ENCODE data around the gene RHO. TPM values are rescaled to one million over a fixed set of nuclear protein-coding genes. Genes with fewer than 3 reads are reported as not detected.

RHO gene
- total RNA-seq, 1 donor: not detected

GRCh38 chr3:129552287-129553050 is 24.0 kb downstream of the RHO start:
- Histone ChIP-seq H4K20me1 (ENCODE audit: insufficient read depth, low read length) (no peaks in the 10 kb centered on the region), H3K27ac (ENCODE audit: low read depth, low read length) (no peak overlapping the region), H3K36me3 (ENCODE audit: insufficient read depth, low read length) (peaks cover 19% of the 10 kb centered on the region), H3K4me3 (ENCODE audit: insufficient read depth, low read length) (no peak overlapping the region), H3K4me2 (ENCODE audit: insufficient read depth, low read length) (no peak overlapping the region), H2AFZ (ENCODE audit: low read length) (no peak overlapping the region), H3K27me3 (ENCODE audit: insufficient read depth, low read length) (no peaks in the 10 kb centered on the region), H3K79me2 (ENCODE audit: insufficient read depth, low read length) (no peaks in the 10 kb centered on the region), H3K4me1 (ENCODE audit: insufficient read depth, low read length) (no peaks in the 10 kb centered on the region), H3K9me3 (ENCODE audit: low read depth, low read length) (no peaks in the 10 kb centered on the region)
- no peak for DNase-seq (ENCODE audit: insufficient read length, low spot score, missing footprints)
- no peak for TF ChIP-seq CTCF (IDR thresholded peaks at IDR 0.05; ENCODE audit: extremely low read depth, low read depth, low read length)

GRCh38 chr3:129553171-129553570 is 24.7 kb downstream of the RHO start:
- no peak overlapping the region for H3K4me3 ChIP-seq (ENCODE audit: insufficient read depth, low read length)
- no peak overlapping the region for H3K27ac ChIP-seq (ENCODE audit: low read depth, low read length)
- H3K27me3 ChIP-seq (ENCODE audit: insufficient read depth, low read length): no peaks in the 10 kb centered on the region
- no peaks in the 10 kb centered on the region for H3K79me2 ChIP-seq (ENCODE audit: insufficient read depth, low read length)
- no peaks in the 10 kb centered on the region for H3K9me3 ChIP-seq (ENCODE audit: low read depth, low read length)
- no peak for DNase-seq (ENCODE audit: insufficient read length, low spot score, missing footprints)
- peaks cover 5% of the 10 kb centered on the region for H3K4me1 ChIP-seq (ENCODE audit: insufficient read depth, low read length)
- H2AFZ ChIP-seq (ENCODE audit: low read length): no peak overlapping the region
- no peaks in the 10 kb centered on the region for H4K20me1 ChIP-seq (ENCODE audit: insufficient read depth, low read length)
- H3K36me3 ChIP-seq (ENCODE audit: insufficient read depth, low read length): peaks cover 26% of the 10 kb centered on the region
- H3K4me2 ChIP-seq (ENCODE audit: insufficient read depth, low read length): no peak overlapping the region
- no peak for TF ChIP-seq CTCF (IDR thresholded peaks at IDR 0.05; ENCODE audit: extremely low read depth, low read depth, low read length)

- no peaks in the 10 kb centered on the region for H4K20me1 ChIP-seq (ENCODE audit: insufficient read depth, low read length)
- H3K4me2 ChIP-seq (ENCODE audit: insufficient read depth, low read length): no peak overlapping the region
- no peak overlapping the region for H3K4me3 ChIP-seq (ENCODE audit: insufficient read depth, low read length)
- no peaks in the 10 kb centered on the region for H3K9me3 ChIP-seq (ENCODE audit: low read depth, low read length)
- TF ChIP-seq CTCF (IDR thresholded peaks at IDR 0.05; ENCODE audit: extremely low read depth, low read depth, low read length): no peak
- peaks cover 10% of the 10 kb centered on the region for H3K4me1 ChIP-seq (ENCODE audit: insufficient read depth, low read length)
- peaks cover 31% of the 10 kb centered on the region for H3K36me3 ChIP-seq (ENCODE audit: insufficient read depth, low read length)
- no peak for DNase-seq (ENCODE audit: insufficient read length, low spot score, missing footprints)
- no peaks in the 10 kb centered on the region for H3K27me3 ChIP-seq (ENCODE audit: insufficient read depth, low read length)
- no peak overlapping the region for H3K27ac ChIP-seq (ENCODE audit: low read depth, low read length)
- no peak overlapping the region for H2AFZ ChIP-seq (ENCODE audit: low read length)
- no peaks in the 10 kb centered on the region for H3K79me2 ChIP-seq (ENCODE audit: insufficient read depth, low read length)
Observed at GRCh38 chr3:129553719-129554118, 25.3 kb downstream of the RHO start.

GRCh38 chr3:129554356-129555152 is 26.1 kb downstream of the RHO start:
- Histone ChIP-seq H3K4me3 (ENCODE audit: insufficient read depth, low read length) (no peak overlapping the region), H3K27ac (ENCODE audit: low read depth, low read length) (no peak overlapping the region), H3K79me2 (ENCODE audit: insufficient read depth, low read length) (peaks cover 3% of the 10 kb centered on the region), H3K36me3 (ENCODE audit: insufficient read depth, low read length) (peaks cover 39% of the 10 kb centered on the region), H3K27me3 (ENCODE audit: insufficient read depth, low read length) (no peaks in the 10 kb centered on the region), H2AFZ (ENCODE audit: low read length) (no peak overlapping the region), H4K20me1 (ENCODE audit: insufficient read depth, low read length) (no peaks in the 10 kb centered on the region), H3K4me2 (ENCODE audit: insufficient read depth, low read length) (no peak overlapping the region), H3K9me3 (ENCODE audit: low read depth, low read length) (no peaks in the 10 kb centered on the region), H3K4me1 (ENCODE audit: insufficient read depth, low read length) (peaks cover 19% of the 10 kb centered on the region)
- no peak for DNase-seq (ENCODE audit: insufficient read length, low spot score, missing footprints)
- no peak for TF ChIP-seq CTCF (IDR thresholded peaks at IDR 0.05; ENCODE audit: extremely low read depth, low read depth, low read length)
